CD14-positive monocyte (primary cell): ENCODE measurements around the gene CCDC40. TPM values are rescaled to one million over a fixed set of nuclear protein-coding genes. Genes with fewer than 3 reads are reported as not detected.

Experiments used
- DNase-seq, 3 donors: peaks; one replicate each; pipeline ENCODE4 v3.0.0-alpha.2; 2011 to 2022
- H2AFZ ChIP-seq: 2 replicates; pipeline ENCODE4 v1.6.0; 2012; ENCODE audit warnings: mild to moderate bottlenecking, low read depth, low read length, inconsistent platforms; ENCODE audit not compliant: insufficient read depth, poor library complexity, severe bottlenecking
- H3K27ac ChIP-seq, 2 donors: 1 replicate in 1 of 2; 2 replicates in 1 of 2; pipeline ENCODE4 v1.5.1; 2012 to 2013; ENCODE audit warnings: low read length in 2 of 2, control low read depth in 1 of 2, inconsistent platforms in 1 of 2, low read depth in 1 of 2, mild to moderate bottlenecking in 1 of 2
- H3K27me3 ChIP-seq, 2 donors: one replicate each; pipeline versions ENCODE4 v1.6.0 to v1.6.1; 2011 to 2013; ENCODE audit warnings: low read length in 2 of 2; ENCODE audit not compliant: control insufficient read depth in 2 of 2, insufficient read depth in 2 of 2
- H3K36me3 ChIP-seq, 2 donors: replicated peaks in 1 of 2; 1 replicate in 1 of 2; 2 replicates in 1 of 2; pipeline versions ENCODE4 v1.5.1 to v1.6.1; 2012 to 2013; ENCODE audit warnings: low read length in 2 of 2, control low read depth in 1 of 2, inconsistent platforms in 1 of 2, mild to moderate bottlenecking in 1 of 2; ENCODE audit not compliant: insufficient read depth in 2 of 2, control insufficient read depth in 1 of 2
- H3K4me1 ChIP-seq, 2 donors: 1 replicate in 1 of 2; 2 replicates in 1 of 2; pipeline versions ENCODE4 v1.5.1 to v1.6.1; 2012 to 2013; ENCODE audit warnings: low read length in 2 of 2, control low read depth in 1 of 2, inconsistent platforms in 1 of 2, mild to moderate bottlenecking in 1 of 2, moderate library complexity in 1 of 2; ENCODE audit not compliant: insufficient read depth in 2 of 2, control insufficient read depth in 1 of 2
- H3K4me2 ChIP-seq: replicated peaks from 2 replicates; pipeline ENCODE3; 2012; ENCODE audit warnings: low read length, moderate library complexity, mild to moderate bottlenecking; ENCODE audit not compliant: poor library complexity, severe bottlenecking; ENCODE audit errors: extremely low read depth
- H3K4me3 ChIP-seq, 3 experiments: fragments of 200-600 bp in 1 of 3; sonication (generic) in 1 of 3; replicated peaks in 1 of 3; 1 replicate in 2 of 3; 2 replicates in 1 of 3; pipeline ENCODE4 v1.5.1; 2011 to 2013; ENCODE audit warnings: low read length in 3 of 3, mild to moderate bottlenecking in 3 of 3, control low read depth in 2 of 3, low read depth in 2 of 3, inconsistent platforms in 1 of 3, moderate library complexity in 1 of 3
- H3K79me2 ChIP-seq: 2 replicates; pipeline ENCODE4 v1.6.0; 2012; ENCODE audit warnings: mild to moderate bottlenecking, control low read depth, inconsistent platforms, low read length, moderate library complexity; ENCODE audit not compliant: insufficient read depth
- H3K9ac ChIP-seq: 2 replicates; pipeline ENCODE4 v1.6.0; 2017; ENCODE audit warnings: low read length, mild to moderate bottlenecking; ENCODE audit not compliant: insufficient read depth, poor library complexity, severe bottlenecking
- H3K9me3 ChIP-seq, 2 donors: replicated peaks in 1 of 2; 1 replicate in 1 of 2; 2 replicates in 1 of 2; pipeline versions ENCODE4 v1.5.1 to v1.6.1; 2012 to 2013; ENCODE audit warnings: low read length in 2 of 2, control low read depth in 1 of 2; ENCODE audit not compliant: control insufficient read depth in 1 of 2, insufficient read depth in 1 of 2
- H4K20me1 ChIP-seq: 2 replicates; pipeline ENCODE4 v1.6.0; 2012; ENCODE audit warnings: mild to moderate bottlenecking, low read length, control low read depth, moderate library complexity; ENCODE audit not compliant: insufficient read depth
- H3K27ac Mint-ChIP-seq, 7 donors: one replicate each; pipeline ENCODE4 v1.8.0; 2020; ENCODE audit warnings: mild to moderate bottlenecking in 7 of 7, mixed read lengths in 7 of 7, moderate library complexity in 6 of 7, inconsistent platforms in 2 of 7
- H3K27me3 Mint-ChIP-seq, 3 donors: one replicate each; pipeline ENCODE4 v1.8.0; 2021 to 2022; ENCODE audit warnings: low read depth in 3 of 3, mild to moderate bottlenecking in 3 of 3, mixed read lengths in 3 of 3, moderate library complexity in 3 of 3, inconsistent platforms in 1 of 3
- H3K36me3 Mint-ChIP-seq, 2 donors: one replicate each; pipeline ENCODE4 v1.8.0; 2020; ENCODE audit warnings: mixed read lengths in 2 of 2, inconsistent platforms in 1 of 2, mild to moderate bottlenecking in 1 of 2
- H3K4me1 Mint-ChIP-seq: one replicate; pipeline ENCODE4 v1.8.0; 2020; ENCODE audit warnings: mild to moderate bottlenecking, mixed read lengths
- H3K4me3 Mint-ChIP-seq, 2 donors: one replicate each; pipeline ENCODE4 v1.8.0; 2020; ENCODE audit warnings: mild to moderate bottlenecking in 2 of 2, mixed read lengths in 2 of 2, moderate library complexity in 1 of 2
- H3K9me3 Mint-ChIP-seq, 7 donors: one replicate each; pipeline ENCODE4 v1.8.0; 2020 to 2022; ENCODE audit warnings: mixed read lengths in 7 of 7, mild to moderate bottlenecking in 6 of 7, moderate library complexity in 6 of 7, inconsistent platforms in 2 of 7
- WGBS: methylation state at CpG from one replicate; pipeline ENCODE4 v1.1.5; 2013; ENCODE audit warnings: missing lambda C conversion rate; ENCODE audit not compliant: insufficient coverage; 5-methylcytosine and 5-hydroxymethylcytosine counted together
- intact Hi-C, 2 donors: fragments of 100-400 bp; cut with micrococcal nuclease; formaldehyde crosslinking; loops; one replicate each; pipeline versions ENCODE4 v1.15.0 to v1.15.1; 2023
- polyA plus RNA-seq, 3 donors: library from polyadenylated mRNA; depleted of rRNA in 1 of 3; unstranded in 2 of 3; stranded (reverse) in 1 of 3; fragments of 300-500 nt in 2 of 3; fragments of >200 nt in 1 of 3; fragmentation: Illumina TruSeq in 2 of 3; gene quantifications; 1 replicate in 2 of 3; 2 replicates in 1 of 3; pipeline ENCODE4 v1.2.3, GENCODE V29; 2012 to 2021
- TF ChIP-seq, protein P1 (sequence below): fragments of 200-600 bp; IDR thresholded peaks from one replicate; pipeline ENCODE4 v1.8.0; 2022; ENCODE audit warnings: antibody characterized with exemption, mild to moderate bottlenecking

Gene CCDC40
- polyA plus RNA-seq, 3 donors = 0.21 to 0.27 TPM; not detected in 1

DNA sequence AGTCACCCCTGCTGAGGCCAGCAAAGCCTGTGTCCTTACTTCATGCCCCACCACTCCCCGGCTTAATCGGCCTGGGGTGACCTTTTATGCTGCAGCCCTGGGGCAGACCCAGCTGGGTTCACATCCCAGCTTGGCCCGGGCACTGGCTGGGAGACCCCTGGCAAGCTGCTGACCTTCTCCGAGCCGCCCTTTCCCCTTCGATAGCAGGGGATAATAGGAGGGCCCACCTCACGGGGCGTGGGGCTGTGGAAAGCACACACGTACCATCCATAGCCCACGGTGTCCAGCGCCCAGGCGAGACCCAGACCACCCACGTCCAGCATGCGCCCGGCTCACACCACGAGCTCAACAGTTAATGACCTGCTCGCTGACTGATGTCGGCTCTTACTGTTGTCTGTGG, 27.6 kb upstream of the CCDC40 start:
- H3K9ac ChIP-seq = no peak overlapping the region
- H3K4me1 Mint-ChIP-seq = peaks cover 7% of the 10 kb centered on the region
- H3K36me3 Mint-ChIP-seq = no peaks in the 10 kb centered on the region
- intact Hi-C loops = no loop called here
- TF ChIP-seq, protein P1, sequence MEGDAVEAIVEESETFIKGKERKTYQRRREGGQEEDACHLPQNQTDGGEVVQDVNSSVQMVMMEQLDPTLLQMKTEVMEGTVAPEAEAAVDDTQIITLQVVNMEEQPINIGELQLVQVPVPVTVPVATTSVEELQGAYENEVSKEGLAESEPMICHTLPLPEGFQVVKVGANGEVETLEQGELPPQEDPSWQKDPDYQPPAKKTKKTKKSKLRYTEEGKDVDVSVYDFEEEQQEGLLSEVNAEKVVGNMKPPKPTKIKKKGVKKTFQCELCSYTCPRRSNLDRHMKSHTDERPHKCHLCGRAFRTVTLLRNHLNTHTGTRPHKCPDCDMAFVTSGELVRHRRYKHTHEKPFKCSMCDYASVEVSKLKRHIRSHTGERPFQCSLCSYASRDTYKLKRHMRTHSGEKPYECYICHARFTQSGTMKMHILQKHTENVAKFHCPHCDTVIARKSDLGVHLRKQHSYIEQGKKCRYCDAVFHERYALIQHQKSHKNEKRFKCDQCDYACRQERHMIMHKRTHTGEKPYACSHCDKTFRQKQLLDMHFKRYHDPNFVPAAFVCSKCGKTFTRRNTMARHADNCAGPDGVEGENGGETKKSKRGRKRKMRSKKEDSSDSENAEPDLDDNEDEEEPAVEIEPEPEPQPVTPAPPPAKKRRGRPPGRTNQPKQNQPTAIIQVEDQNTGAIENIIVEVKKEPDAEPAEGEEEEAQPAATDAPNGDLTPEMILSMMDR = no peak
- H3K4me2 ChIP-seq = no peak overlapping the region
- no peak overlapping the region for H3K4me3 Mint-ChIP-seq
- no peak overlapping the region for H3K4me3 ChIP-seq
- no peak overlapping the region for H2AFZ ChIP-seq
- peaks cover 4 to 8% of the 10 kb centered on the region in 2 donors for H3K4me1 ChIP-seq
- H3K79me2 ChIP-seq = no peaks in the 10 kb centered on the region
- H3K9me3 ChIP-seq = no peaks in the 10 kb centered on the region
- no peak overlapping the region for H3K27ac ChIP-seq
- H3K27me3 Mint-ChIP-seq = peaks cover 2 to 8% (median 6%) of the 10 kb centered on the region in 3 donors
- no peak for DNase-seq
- WGBS = 94% methylated on average over 17 of the region's 18 CpGs
- H3K27ac Mint-ChIP-seq = no peak overlapping the region
- H4K20me1 ChIP-seq = no peaks in the 10 kb centered on the region
- H3K9me3 Mint-ChIP-seq = peaks cover 0 to 1% (median 0%) of the 10 kb centered on the region in 7 donors
- no peaks in the 10 kb centered on the region for H3K27me3 ChIP-seq
- H3K36me3 ChIP-seq = no peaks in the 10 kb centered on the region

DNA sequence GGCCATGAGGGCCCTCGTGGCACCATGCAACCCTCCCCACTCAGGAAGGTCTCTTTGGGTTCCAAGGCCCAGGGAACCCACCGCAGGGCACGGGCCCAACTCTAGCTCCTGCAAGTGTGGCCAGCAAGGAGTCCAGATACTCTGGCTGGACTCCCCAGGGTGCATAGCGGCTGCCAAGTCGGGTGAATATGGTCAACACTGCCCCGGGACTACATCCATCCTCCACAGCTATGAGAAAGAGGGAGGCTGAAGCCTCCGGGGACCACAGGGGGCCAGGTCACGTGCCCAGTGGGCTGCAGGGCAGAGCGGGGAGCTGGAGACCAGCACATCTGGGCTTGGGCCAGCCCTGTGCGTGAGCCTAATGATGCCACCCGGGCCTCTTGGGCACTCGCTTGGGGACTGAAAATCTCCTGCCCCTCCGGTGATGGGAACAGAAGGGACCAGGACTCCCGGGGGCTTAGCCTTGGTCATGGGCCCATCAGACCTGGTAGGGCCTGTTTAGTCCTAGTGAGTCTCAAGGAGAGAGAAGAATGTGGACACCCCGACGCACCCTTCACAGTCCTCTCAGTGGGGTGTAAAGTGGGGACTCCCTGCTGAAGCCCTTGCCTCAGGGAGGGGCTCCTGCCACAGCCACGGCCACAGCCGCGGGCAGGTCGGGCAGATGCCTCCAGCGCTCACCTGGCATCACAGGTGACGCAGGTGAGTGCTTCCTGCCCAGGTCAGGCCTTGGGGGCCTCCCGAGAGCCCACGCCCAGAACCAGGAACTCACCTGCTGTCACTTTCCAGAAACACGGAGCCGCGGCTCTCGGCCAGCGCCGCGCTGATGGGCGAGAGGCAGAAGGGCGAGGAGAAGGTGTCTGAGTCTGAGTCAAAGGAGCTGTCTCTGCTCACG, 26.8 kb upstream of the CCDC40 start:
- Mint-ChIP-seq H3K4me3 (no peak overlapping the region), H3K4me1 (peaks cover 7% of the 10 kb centered on the region), H3K9me3 (peaks cover 0 to 9% (median 5%) of the 10 kb centered on the region in 7 donors), H3K27ac (no peak overlapping the region), H3K36me3 (no peaks in the 10 kb centered on the region), H3K27me3 (peaks cover 2 to 7% (median 6%) of the 10 kb centered on the region in 3 donors)
- H2AFZ ChIP-seq = no peak overlapping the region
- H3K27me3 ChIP-seq = no peaks in the 10 kb centered on the region
- H4K20me1 ChIP-seq = no peaks in the 10 kb centered on the region
- intact Hi-C loops = no loop called here
- DNase-seq = no peak
- H3K4me3 ChIP-seq = no peak overlapping the region
- no peaks in the 10 kb centered on the region for H3K36me3 ChIP-seq
- TF ChIP-seq, protein P1 = no peak
- peaks cover 4 to 8% of the 10 kb centered on the region in 2 donors for H3K4me1 ChIP-seq
- 95% methylated on average over 28 of the region's 34 CpGs for WGBS
- H3K4me2 ChIP-seq = no peak overlapping the region
- no peak overlapping the region for H3K27ac ChIP-seq
- peaks cover 0 to 3% of the 10 kb centered on the region in 2 donors for H3K9me3 ChIP-seq
- no peak overlapping the region for H3K9ac ChIP-seq
- H3K79me2 ChIP-seq = no peaks in the 10 kb centered on the region
